Measurements from ENCODE around the gene DUSP2.

GRCh38 chr2:96103187-96103601 lies 42.0 kb downstream of the DUSP2 start:
- no peak for TF ChIP-seq POLR2AphosphoS5 (IDR thresholded peaks at IDR 0.05; ENCODE audit: low read depth)
- TF ChIP-seq CTCF (conservative IDR thresholded peaks at IDR 0.05; ENCODE audit: low read depth in 2 of 2) = no peak
- TF ChIP-seq CREB1 (CRISPR knock-in tag; IDR thresholded peaks at IDR 0.05; ENCODE audit: low read depth) = no peak
- no peak for TF ChIP-seq ZNF331 (CRISPR knock-in tag; IDR thresholded peaks at IDR 0.05; ENCODE audit: low read depth)

Data from GM23338 (cell line).